Measurements from ENCODE around the gene NECTIN1.

DNA sequence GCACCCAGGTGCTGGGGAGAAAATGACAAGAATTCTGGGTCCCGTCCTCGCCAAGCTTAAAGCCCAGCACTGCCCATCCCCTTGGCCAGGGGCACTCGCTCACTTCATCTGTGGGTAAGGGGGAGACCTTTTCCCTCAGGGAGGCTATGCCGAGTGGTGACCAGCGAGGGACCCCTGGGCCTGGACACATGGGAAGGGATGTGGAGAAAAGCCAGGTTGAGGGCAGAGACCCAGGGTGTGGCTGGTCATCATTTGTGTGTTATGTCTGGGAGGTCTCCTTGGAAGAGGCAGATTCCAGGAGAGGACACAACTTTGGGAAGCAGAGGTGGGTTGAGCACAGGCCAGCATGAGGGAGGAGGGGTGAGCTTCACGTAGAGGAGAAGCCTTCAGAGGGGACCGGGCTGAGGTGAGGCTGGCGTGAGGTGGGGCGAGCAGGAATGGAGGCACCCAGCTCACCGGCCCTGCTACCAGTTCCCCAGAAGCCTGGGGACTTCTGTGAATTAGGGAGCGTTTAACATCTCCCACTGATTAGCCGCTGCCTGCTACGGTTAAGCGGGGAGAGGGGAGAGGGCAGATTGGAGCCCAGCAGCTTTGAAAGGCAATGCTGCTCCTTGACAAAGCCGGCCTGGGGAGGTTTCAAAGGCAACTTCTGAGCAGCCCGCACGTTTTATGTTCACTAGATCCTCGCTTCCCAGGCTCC, 25.8 kb upstream of the NECTIN1 start:
- TF ChIP-seq EZH2phosphoT487 (IDR thresholded peaks at IDR 0.05; ENCODE audit: low read depth) = no peak
- TF ChIP-seq, protein P1, sequence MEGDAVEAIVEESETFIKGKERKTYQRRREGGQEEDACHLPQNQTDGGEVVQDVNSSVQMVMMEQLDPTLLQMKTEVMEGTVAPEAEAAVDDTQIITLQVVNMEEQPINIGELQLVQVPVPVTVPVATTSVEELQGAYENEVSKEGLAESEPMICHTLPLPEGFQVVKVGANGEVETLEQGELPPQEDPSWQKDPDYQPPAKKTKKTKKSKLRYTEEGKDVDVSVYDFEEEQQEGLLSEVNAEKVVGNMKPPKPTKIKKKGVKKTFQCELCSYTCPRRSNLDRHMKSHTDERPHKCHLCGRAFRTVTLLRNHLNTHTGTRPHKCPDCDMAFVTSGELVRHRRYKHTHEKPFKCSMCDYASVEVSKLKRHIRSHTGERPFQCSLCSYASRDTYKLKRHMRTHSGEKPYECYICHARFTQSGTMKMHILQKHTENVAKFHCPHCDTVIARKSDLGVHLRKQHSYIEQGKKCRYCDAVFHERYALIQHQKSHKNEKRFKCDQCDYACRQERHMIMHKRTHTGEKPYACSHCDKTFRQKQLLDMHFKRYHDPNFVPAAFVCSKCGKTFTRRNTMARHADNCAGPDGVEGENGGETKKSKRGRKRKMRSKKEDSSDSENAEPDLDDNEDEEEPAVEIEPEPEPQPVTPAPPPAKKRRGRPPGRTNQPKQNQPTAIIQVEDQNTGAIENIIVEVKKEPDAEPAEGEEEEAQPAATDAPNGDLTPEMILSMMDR (IDR thresholded peaks at IDR 0.05; ENCODE audit: low read depth, low read length) = no peak
